Activated naive CD4-positive, alpha-beta T cell treated with anti-CD3 and anti-CD28 coated beads, Interleukin-2, amount 50 U/mL, for 72 hours (primary cell): ENCODE measurements around the gene AP3D1. TPM values are rescaled to one million over a fixed set of nuclear protein-coding genes. Genes with fewer than 3 reads are reported as not detected.

Experiments
- ATAC-seq, 2 donors: fragments of 150-1000 bp; cut with Tn5 transposase; 2 replicates each; pipeline ENCODE4 v1.10.0; 2021; ENCODE audit warnings: mild to moderate bottlenecking in 2 of 2, moderate library complexity in 2 of 2
- DNase-seq, 2 donors: peaks; one replicate each; pipeline ENCODE4 v3.0.0; 2021 to 2022; ENCODE audit warnings: low spot score in 2 of 2
- H3K27ac Mint-ChIP-seq, 2 donors: one replicate each; pipeline ENCODE4 v1.8.0; 2022; ENCODE audit warnings: mild to moderate bottlenecking in 2 of 2, mixed read lengths in 2 of 2
- H3K36me3 Mint-ChIP-seq, 2 donors: one replicate each; pipeline ENCODE4 v1.8.0; 2022; ENCODE audit warnings: mixed read lengths in 2 of 2
- H3K9me3 Mint-ChIP-seq, 2 donors: one replicate each; pipeline ENCODE4 v1.8.0; 2022; ENCODE audit warnings: mixed read lengths in 2 of 2
- total RNA-seq, 2 donors: library from RNA; stranded (reverse); gene quantifications; one replicate each; pipeline ENCODE4 v1.2.3, GENCODE V29; 2022

The AP3D1 gene
- total RNA-seq, 2 donors from 2014 or later = 83.5 to 91.7 TPM

- DNase-seq (no peak), ATAC-seq (no peak)
- H3K36me3 Mint-ChIP-seq = peaks cover 24 to 43% of the 10 kb centered on the region in 2 donors
- no peaks in the 10 kb centered on the region for H3K9me3 Mint-ChIP-seq
- H3K27ac Mint-ChIP-seq = no peak overlapping the region
These were observed 74.8 kb downstream of the AP3D1 start for GRCh38 chr19:2076526-2076944.

GRCh38 chr19:2072757-2073551, 78.4 kb downstream of the AP3D1 start:
- no peak for ATAC-seq
- Mint-ChIP-seq H3K36me3 (peaks cover 18 to 30% of the 10 kb centered on the region in 2 donors), H3K9me3 (no peaks in the 10 kb centered on the region), H3K27ac (peak overlapping the region; percentile 42 to 77)
- no peak for DNase-seq

DNA sequence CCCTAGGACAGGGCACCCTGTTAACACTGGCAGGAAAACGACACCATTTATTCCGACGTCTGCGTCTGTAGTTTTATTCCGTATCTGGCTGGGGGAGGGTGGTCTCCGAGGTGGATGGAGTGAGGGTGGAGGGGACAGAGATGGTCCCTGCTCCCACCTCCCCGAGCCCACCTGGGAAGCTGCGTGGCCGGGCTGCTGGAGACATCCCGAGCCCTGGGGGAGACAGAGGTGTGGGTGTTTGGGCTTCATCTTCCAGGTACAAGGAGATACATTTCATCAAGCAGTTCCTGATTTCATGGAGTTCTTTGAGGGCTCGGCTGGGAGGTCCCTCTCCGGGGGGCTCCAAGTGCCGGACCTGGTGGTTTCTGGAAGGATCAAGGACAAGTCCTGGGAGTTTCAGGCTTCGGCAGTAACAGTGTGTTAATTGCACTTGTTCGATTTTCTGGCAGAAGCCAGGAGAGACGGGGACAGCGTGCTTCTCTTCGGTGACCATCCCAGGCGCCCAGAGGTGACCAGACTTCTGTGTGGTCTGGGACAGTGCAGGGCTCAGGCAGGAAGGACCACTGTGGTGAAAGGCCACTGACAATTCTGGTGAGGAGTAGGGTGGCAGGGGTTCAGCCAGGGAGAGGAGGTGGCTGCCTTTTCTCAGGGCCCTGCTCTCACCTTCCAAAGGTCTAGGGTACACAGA, 80.2 kb downstream of the AP3D1 start:
- no peaks in the 10 kb centered on the region for H3K9me3 Mint-ChIP-seq
- peaks cover 16 to 30% of the 10 kb centered on the region in 2 donors for H3K36me3 Mint-ChIP-seq
- DNase-seq (no peak), ATAC-seq (no peak)
- peak overlapping the region; percentile 70 to 76 for H3K27ac Mint-ChIP-seq

DNA sequence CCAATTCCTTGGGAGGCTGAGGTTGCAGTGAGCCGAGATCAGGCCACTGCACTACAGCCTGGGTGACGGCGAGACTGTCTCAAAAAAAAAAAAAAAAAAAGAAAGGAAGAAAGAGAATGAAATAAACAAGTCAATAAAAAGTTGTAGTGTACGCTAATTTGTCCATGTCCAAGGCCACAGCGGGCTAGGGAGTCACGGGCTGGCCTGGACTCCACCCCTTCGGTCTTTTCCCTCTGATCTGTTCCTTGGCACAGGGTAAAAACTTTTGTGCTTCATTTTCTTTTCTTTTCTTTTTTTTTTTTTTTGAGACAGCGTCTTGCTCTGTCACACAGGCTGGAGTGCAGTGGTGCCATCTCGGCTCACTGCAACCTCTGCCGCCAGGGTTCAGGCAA, 80.9 kb downstream of the AP3D1 start:
- H3K27ac Mint-ChIP-seq = peak overlapping the region in 1 of 2 donors; percentile 93
- ATAC-seq (no peak), DNase-seq (no peak)
- H3K36me3 Mint-ChIP-seq = peaks cover 16 to 27% of the 10 kb centered on the region in 2 donors
- no peaks in the 10 kb centered on the region for H3K9me3 Mint-ChIP-seq

- H3K9me3 Mint-ChIP-seq = no peaks in the 10 kb centered on the region
- ATAC-seq = no peak
- no peak overlapping the region for H3K27ac Mint-ChIP-seq
- peaks cover 0 to 5% of the 10 kb centered on the region in 2 donors for H3K36me3 Mint-ChIP-seq
- no peak for DNase-seq
These were observed 86.4 kb downstream of the AP3D1 start for GRCh38 chr19:2064788-2065524.

- peaks cover 0 to 5% of the 10 kb centered on the region in 2 donors for H3K36me3 Mint-ChIP-seq
- no peak for ATAC-seq
- no peak for DNase-seq
- peak overlapping the region in 1 of 2 donors; percentile 36 for H3K27ac Mint-ChIP-seq
- H3K9me3 Mint-ChIP-seq = no peaks in the 10 kb centered on the region
These were observed 87.0 kb downstream of the AP3D1 start for GRCh38 chr19:2064395-2064787.

DNA sequence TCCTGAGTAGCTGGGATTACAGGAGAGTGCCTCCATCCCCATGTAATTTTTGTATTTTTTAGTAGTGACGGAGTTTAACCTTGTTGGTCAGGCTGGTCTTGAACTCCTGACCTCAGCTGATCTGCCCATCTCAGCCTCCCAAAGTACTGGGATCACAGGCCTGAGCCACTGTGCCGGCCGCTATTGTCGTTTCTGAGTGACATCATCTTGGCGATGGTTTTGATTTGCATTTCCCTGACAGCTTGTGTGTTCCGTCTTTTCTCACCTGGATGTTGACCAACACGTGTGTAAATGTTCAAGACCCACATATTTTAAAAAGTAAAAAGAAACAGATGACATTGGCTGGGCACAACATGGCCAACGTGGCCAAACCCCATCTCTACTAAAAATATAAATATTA, 87.5 kb downstream of the AP3D1 start:
- Mint-ChIP-seq H3K27ac (no peak overlapping the region), H3K9me3 (no peaks in the 10 kb centered on the region), H3K36me3 (peaks cover 0 to 5% of the 10 kb centered on the region in 2 donors)
- DNase-seq (no peak), ATAC-seq (no peak)

GRCh38 chr19:2062770-2063169, 88.6 kb downstream of the AP3D1 start:
- no peak for ATAC-seq
- Mint-ChIP-seq H3K9me3 (no peaks in the 10 kb centered on the region), H3K36me3 (peaks cover 0 to 5% of the 10 kb centered on the region in 2 donors)

GRCh38 chr19:2062389-2062729, 89.0 kb downstream of the AP3D1 start:
- ATAC-seq (no peak), DNase-seq (no peak)
- H3K9me3 Mint-ChIP-seq = no peaks in the 10 kb centered on the region
- peaks cover 0 to 5% of the 10 kb centered on the region in 2 donors for H3K36me3 Mint-ChIP-seq
- H3K27ac Mint-ChIP-seq = peak overlapping the region; percentile 86 to 90

More at GRCh38 chr19:2062770-2063169, 88.6 kb downstream of the AP3D1 start:
- H3K27ac Mint-ChIP-seq = peak overlapping the region; percentile 85 to 90
- DNase-seq = no peak

DNA sequence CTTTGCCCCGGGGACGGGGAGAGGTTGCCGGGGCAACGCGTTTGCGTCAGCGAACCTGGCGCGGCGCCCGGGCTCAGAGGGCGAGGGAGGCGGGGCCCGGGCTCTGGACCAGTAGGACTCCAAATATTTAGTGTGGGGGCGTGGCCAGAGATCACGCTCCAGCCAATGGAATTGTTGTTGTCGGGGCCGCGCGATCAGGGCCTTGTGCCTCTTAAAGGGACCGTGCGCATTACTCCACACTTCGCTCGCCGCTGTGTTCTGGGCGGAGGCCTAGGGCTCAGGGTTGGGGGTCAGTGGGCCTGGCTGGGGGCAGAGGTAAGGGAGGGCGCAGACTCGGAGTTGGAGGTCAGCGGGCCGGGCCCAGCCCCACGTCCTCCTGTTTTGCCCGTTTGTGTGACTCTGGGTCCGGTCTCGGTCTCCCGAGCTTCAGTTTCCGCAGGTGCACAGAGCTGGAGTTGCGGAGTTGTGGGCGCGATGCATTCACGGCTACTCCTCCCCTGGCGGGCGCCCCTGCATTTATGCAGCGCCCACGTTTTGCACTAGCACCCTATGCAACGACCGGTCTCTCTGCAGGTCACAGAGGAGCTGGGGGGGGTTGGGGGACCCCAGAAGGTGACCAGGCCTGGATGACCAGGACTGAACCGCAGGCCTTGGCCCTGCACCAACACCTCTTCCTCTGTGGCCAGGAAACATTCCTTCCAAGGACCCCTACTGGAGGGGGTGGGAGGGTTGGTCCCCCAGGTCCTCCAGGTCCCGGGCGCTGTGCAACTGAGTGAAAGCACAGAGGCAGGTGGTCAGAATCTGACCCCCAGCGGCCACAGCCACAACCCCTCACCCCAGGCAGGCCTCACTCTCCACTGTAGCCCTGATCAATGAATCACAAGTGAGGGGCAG, 89.6 kb downstream of the AP3D1 start:
- peak; percentile 100 for DNase-seq
- no peaks in the 10 kb centered on the region for H3K9me3 Mint-ChIP-seq
- H3K27ac Mint-ChIP-seq = peak overlapping the region; percentile 86 to 90
- peaks cover 0 to 5% of the 10 kb centered on the region in 2 donors for H3K36me3 Mint-ChIP-seq
- peak; percentile 85 to 89 for ATAC-seq

DNA sequence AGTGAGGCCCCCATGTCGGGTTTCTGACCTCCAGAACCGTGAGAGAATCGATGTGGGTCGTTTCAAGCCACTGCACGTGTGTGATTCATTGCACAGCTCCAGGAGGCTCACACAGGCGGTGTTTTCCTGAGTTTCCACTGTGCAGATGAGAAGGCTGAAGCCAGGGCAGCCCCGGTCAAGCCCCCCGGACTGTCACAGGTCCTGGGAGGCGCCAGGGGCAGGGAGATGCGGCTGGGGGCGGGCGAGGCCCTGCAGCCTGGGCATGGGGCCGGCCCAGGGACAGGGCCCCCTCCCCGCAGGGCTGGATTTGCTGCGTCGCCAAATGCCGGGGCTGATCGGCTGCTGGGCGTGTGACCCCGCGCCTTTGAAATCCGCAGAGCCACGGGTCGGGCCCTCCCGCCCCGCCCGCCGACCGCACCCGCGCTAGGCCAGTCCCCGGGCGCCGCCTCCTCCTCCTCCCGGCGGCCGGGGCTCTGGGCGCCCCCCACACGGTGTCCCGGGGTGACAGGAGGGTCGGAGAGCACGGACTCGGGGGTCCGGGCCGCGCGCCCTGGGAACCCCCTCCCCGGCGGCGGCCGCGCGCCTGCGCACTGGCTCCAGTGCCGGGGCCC, 90.4 kb downstream of the AP3D1 start:
- ATAC-seq (peak; percentile 57 to 65), DNase-seq (no peak)
- no peaks in the 10 kb centered on the region for H3K9me3 Mint-ChIP-seq
- peaks cover 0 to 5% of the 10 kb centered on the region in 2 donors for H3K36me3 Mint-ChIP-seq
- H3K27ac Mint-ChIP-seq = peak overlapping the region; percentile 90 to 99

DNA sequence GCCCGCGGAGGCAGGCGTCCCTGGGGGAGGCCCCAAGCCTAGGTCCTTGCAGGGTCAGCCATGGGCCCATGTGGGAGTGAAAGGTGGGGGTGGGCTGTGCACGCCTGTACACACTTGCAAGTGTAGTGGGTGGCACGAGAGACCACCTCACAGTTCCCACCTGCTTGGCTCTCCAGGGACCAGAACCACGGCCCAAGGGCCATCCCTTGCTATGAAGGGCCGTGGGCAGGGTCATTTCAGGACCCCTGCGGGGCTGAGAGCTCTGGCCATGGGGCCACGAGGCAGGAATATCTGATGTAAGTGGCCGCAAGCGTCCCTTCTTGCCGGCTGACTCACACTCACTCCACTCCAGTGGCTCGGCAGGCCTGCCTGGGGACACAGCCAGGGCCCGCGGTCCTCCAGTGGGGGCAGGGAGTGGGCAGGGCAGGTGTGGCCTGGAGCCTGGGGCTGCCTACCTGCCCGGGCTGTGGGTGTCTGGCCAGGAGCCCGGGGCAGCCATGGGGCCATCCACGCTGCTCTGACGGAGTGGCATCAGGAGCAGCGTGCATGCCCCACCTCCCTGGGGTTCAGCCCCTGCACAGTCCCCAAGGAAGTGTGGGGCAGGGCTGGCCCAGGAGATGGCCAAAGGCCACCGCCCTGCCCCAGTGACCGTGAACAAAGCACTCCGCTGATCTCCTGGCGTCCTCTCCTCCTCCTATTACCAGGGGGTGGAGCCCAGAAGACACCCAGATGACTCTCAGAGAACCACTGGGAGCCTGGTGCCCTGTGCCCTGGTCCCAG, 91.8 kb downstream of the AP3D1 start:
- peaks cover 0 to 5% of the 10 kb centered on the region in 2 donors for H3K36me3 Mint-ChIP-seq
- H3K27ac Mint-ChIP-seq = peak overlapping the region; percentile 90 to 99
- H3K9me3 Mint-ChIP-seq = no peaks in the 10 kb centered on the region
- no peak for DNase-seq
- ATAC-seq = no peak

DNA sequence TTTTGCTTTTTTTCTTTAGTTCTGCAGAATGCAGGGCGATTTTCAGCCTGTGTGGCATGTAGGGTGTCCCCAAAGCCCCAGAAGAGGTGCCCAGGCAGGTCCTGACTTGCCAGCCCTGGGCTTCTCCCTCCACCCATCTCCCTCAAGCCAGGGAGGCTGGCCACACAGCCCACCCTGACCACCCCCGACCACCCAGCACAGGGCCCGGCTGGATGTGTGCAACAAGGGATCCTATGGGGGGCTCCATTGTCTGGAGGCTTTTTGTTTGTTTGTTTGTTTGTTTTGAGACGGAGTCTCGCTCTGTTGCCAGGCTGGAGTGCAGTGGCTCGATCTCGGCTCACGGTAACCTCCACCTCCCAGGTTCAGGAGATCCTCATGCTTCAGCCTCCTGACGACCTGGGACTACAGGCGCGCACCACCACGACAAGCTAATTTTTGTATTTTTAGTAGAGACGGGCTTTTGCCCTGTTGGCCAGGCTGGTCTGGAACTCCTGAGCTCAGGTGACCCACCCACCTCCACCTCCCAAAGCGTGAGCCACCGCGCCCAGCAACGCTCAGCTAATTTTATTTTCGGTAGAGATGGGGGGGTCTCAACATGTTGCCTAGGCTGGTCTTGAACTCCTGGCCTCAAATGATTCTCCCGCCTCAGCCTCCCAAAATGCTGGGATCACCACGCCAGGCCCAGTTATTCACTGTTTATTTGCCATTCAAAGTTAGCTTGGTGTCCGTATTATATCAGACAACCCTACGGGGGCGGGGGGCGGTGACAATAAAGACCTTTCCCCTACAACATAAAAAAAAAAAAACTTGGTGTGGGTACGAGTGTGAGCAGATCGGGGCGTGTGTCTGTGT, 92.6 kb downstream of the AP3D1 start:
- peak overlapping the region; percentile 77 to 90 for H3K27ac Mint-ChIP-seq
- ATAC-seq = no peak
- DNase-seq = no peak
- H3K36me3 Mint-ChIP-seq = peaks cover 0 to 5% of the 10 kb centered on the region in 2 donors
- H3K9me3 Mint-ChIP-seq = no peaks in the 10 kb centered on the region
